H1 (cell line): ENCODE results near the gene POLR2H. TPM values are rescaled to one million over a fixed set of nuclear protein-coding genes. Genes with fewer than 3 reads are reported as not detected.

Source experiments
- CTCF ChIA-PET: fragments of 300-600 bp; sonication (Branson Sonifier 250); formaldehyde crosslinking; loops from one replicate; lab custom pipeline; 2021; ENCODE audit not compliant: partially characterized antibody; lab: Charles Lee
- POLR2A ChIA-PET: fragments of 300-600 bp; sonication (Branson Sonifier 250); formaldehyde crosslinking; loops from one replicate; lab custom pipeline; 2021; ENCODE audit warnings: inconsistent platforms; ENCODE audit not compliant: partially characterized antibody; lab: Charles Lee
- DNase-seq, 2 experiments: peaks; one replicate each; pipeline versions ENCODE4 v3.0.0 to v3.0.0-alpha.2; 2010 to 2022; ENCODE audit warnings: low spot score in 2 of 2, low read depth in 1 of 2, mixed read lengths in 1 of 2
- FAIRE-seq: peaks from 2 replicates; lab custom pipeline; 2011; peaks lifted over from hg19 to GRCh38; lab: Jason Lieb, UNC
- H2AFZ ChIP-seq: 2 replicates; pipeline ENCODE4 v1.8.1; 2012; ENCODE audit warnings: low read length, inconsistent platforms
- H2AK5ac ChIP-seq: 2 replicates; pipeline ENCODE4 v1.6.1; 2013; ENCODE audit warnings: low read depth, low read length
- H2BK120ac ChIP-seq: replicated peaks from 2 replicates; pipeline ENCODE3; 2013; ENCODE audit warnings: low read depth, low read length, inconsistent platforms
- H2BK12ac ChIP-seq: 2 replicates; pipeline ENCODE4 v1.6.1; 2013; ENCODE audit warnings: low read depth, low read length
- H2BK15ac ChIP-seq: 2 replicates; pipeline ENCODE4 v1.6.1; 2013; ENCODE audit warnings: low read length
- H2BK20ac ChIP-seq: 2 replicates; pipeline ENCODE4 v1.6.1; 2013; ENCODE audit warnings: low read length
- H2BK5ac ChIP-seq: 2 replicates; pipeline ENCODE4 v1.6.1; 2013; ENCODE audit warnings: low read depth, low read length
- H3K14ac ChIP-seq: 2 replicates; pipeline ENCODE4 v1.6.1; 2013; ENCODE audit warnings: inconsistent platforms; ENCODE audit not compliant: insufficient read length
- H3K18ac ChIP-seq: 2 replicates; pipeline ENCODE4 v1.6.1; 2013; ENCODE audit warnings: low read length; ENCODE audit errors: extremely low read depth
- H3K23ac ChIP-seq: 2 replicates; pipeline ENCODE4 v1.6.1; 2013; ENCODE audit warnings: inconsistent platforms; ENCODE audit not compliant: insufficient read length
- H3K23me2 ChIP-seq: 2 replicates; pipeline ENCODE4 v1.6.1; 2013; ENCODE audit warnings: low read depth, low read length
- H3K27ac ChIP-seq: 2 replicates; pipeline ENCODE4 v1.6.1; 2011; ENCODE audit warnings: low read depth, low read length, inconsistent platforms
- H3K27me3 ChIP-seq, 4 experiments: replicated peaks in 1 of 4; 1 replicate in 1 of 4; 2 replicates in 3 of 4; pipeline versions ENCODE4 v1.6.1 to v1.8.1; 2011 to 2013; ENCODE audit warnings: low read length in 3 of 4, mild to moderate bottlenecking in 3 of 4, inconsistent platforms in 2 of 4, mixed read lengths in 2 of 4, moderate library complexity in 1 of 4; ENCODE audit not compliant: control insufficient read depth in 3 of 4, insufficient read depth in 3 of 4; ENCODE audit errors: extremely low read depth in 1 of 4
- H3K36me3 ChIP-seq, 4 experiments: 2 replicates each; pipeline versions ENCODE4 v1.6.1 to v1.8.1; 2011 to 2013; ENCODE audit warnings: mild to moderate bottlenecking in 4 of 4, low read length in 3 of 4, moderate library complexity in 2 of 4, control low read depth in 1 of 4, inconsistent platforms in 1 of 4; ENCODE audit not compliant: insufficient read depth in 4 of 4, control insufficient read depth in 2 of 4
- H3K4ac ChIP-seq: replicated peaks from 2 replicates; pipeline ENCODE3; 2013; ENCODE audit warnings: low read length, low read depth, mixed read lengths, inconsistent platforms; ENCODE audit not compliant: insufficient read length
- H3K4me1 ChIP-seq, 4 experiments: replicated peaks in 1 of 4; 1 replicate in 1 of 4; 2 replicates in 3 of 4; pipeline versions ENCODE4 v1.6.1 to v1.8.1; 2011 to 2013; ENCODE audit warnings: low read length in 3 of 4, inconsistent platforms in 2 of 4, mixed read lengths in 1 of 4; ENCODE audit not compliant: insufficient read depth in 4 of 4, control insufficient read depth in 3 of 4
- H3K4me2 ChIP-seq, 2 experiments: 2 replicates each; pipeline versions ENCODE4 v1.6.1 to v1.8.1; 2011 to 2013; ENCODE audit warnings: low read depth in 2 of 2, low read length in 2 of 2, control low read depth in 1 of 2, inconsistent platforms in 1 of 2, mild to moderate bottlenecking in 1 of 2; ENCODE audit not compliant: insufficient read depth in 1 of 2
- H3K4me3 ChIP-seq, 4 experiments: fragments of 200-600, 300-600 bp in 1 of 4; sonication (generic), shearing (Covaris generic), sonication (Bioruptor Twin) in 1 of 4; 2 replicates each; pipeline versions ENCODE4 v1.5.1 to v1.8.1; 2011 to 2016; ENCODE audit warnings: low read length in 4 of 4, low read depth in 3 of 4, control low read depth in 2 of 4, inconsistent platforms in 2 of 4, mild to moderate bottlenecking in 2 of 4, mixed read lengths in 1 of 4, moderate library complexity in 1 of 4; ENCODE audit not compliant: insufficient read depth in 2 of 4; ENCODE audit errors: extremely low read depth in 1 of 4
- H3K56ac ChIP-seq: replicated peaks from 2 replicates; pipeline ENCODE3; 2013; ENCODE audit warnings: low read depth, mild to moderate bottlenecking, mixed read lengths, low read length, inconsistent platforms; ENCODE audit not compliant: insufficient read length
- H3K79me1 ChIP-seq: 2 replicates; pipeline ENCODE4 v1.6.1; 2013; ENCODE audit warnings: low read depth, low read length, control low read depth
- H3K79me2 ChIP-seq, 2 experiments: 2 replicates each; pipeline versions ENCODE4 v1.6.1 to v1.8.1; 2012 to 2013; ENCODE audit warnings: low read length in 2 of 2, mild to moderate bottlenecking in 2 of 2, inconsistent platforms in 1 of 2; ENCODE audit not compliant: insufficient read depth in 2 of 2, control insufficient read depth in 1 of 2
- H3K9ac ChIP-seq, 4 experiments: replicated peaks in 1 of 4; 1 replicate in 1 of 4; 2 replicates in 3 of 4; pipeline versions ENCODE4 v1.6.1 to v1.8.1; 2011 to 2013; ENCODE audit warnings: low read depth in 3 of 4, low read length in 3 of 4, control low read depth in 2 of 4, mild to moderate bottlenecking in 2 of 4, moderate library complexity in 2 of 4, inconsistent platforms in 1 of 4; ENCODE audit errors: extremely low read depth in 1 of 4
- H3K9me3 ChIP-seq, 2 experiments: 2 replicates each; pipeline versions ENCODE4 v1.6.1 to v1.8.1; 2012 to 2013; ENCODE audit warnings: mild to moderate bottlenecking in 2 of 2, moderate library complexity in 2 of 2, control low read depth in 1 of 2, inconsistent platforms in 1 of 2, low read depth in 1 of 2, low read length in 1 of 2, mixed read lengths in 1 of 2; ENCODE audit not compliant: insufficient read depth in 2 of 2
- H4K20me1 ChIP-seq, 2 experiments: replicated peaks in 1 of 2; 2 replicates each; pipeline versions ENCODE3 to v1.8.1; 2011 to 2013; ENCODE audit warnings: inconsistent platforms in 2 of 2, low read length in 2 of 2, mild to moderate bottlenecking in 1 of 2; ENCODE audit not compliant: insufficient read depth in 2 of 2, control insufficient read depth in 1 of 2
- H4K5ac ChIP-seq: 2 replicates; pipeline ENCODE4 v1.6.1; 2013; ENCODE audit warnings: low read length, low read depth, mixed read lengths, inconsistent platforms; ENCODE audit not compliant: insufficient read length
- H4K8ac ChIP-seq: 2 replicates; pipeline ENCODE4 v1.8.0; 2013; ENCODE audit warnings: mild to moderate bottlenecking, moderate library complexity, low read length, inconsistent platforms; ENCODE audit not compliant: insufficient read depth; ENCODE audit errors: extremely low read depth
- H4K91ac ChIP-seq: replicated peaks from 2 replicates; pipeline ENCODE3; 2013; ENCODE audit warnings: low read length, mixed read lengths, inconsistent platforms; ENCODE audit not compliant: insufficient read length
- SAP30 ChIP-seq: fragments of 300-600 bp; sonication (generic); IDR thresholded peaks from 2 replicates; pipeline ENCODE4 v1.7.1; 2012; ENCODE audit warnings: low read length, moderate library complexity, mild to moderate bottlenecking, inconsistent platforms; ENCODE audit not compliant: insufficient read depth, insufficient replicate concordance
- SIN3A ChIP-seq, 2 experiments: IDR thresholded peaks in 1 of 2; conservative IDR thresholded peaks in 1 of 2; 2 replicates each; pipeline ENCODE4 v1.6.1; 2011 to 2012; ENCODE audit warnings: low read length in 2 of 2, improper control_type of control experiment in 1 of 2, low read depth in 1 of 2, mild to moderate bottlenecking in 1 of 2
- WGBS, 2 experiments: shearing (Covaris generic) in 1 of 2; methylation state at CpG; one replicate each; pipeline versions ENCODE4 v1.1.6 to v1.1.7; 2013 to 2015; ENCODE audit warnings: low lambda C conversion rate in 2 of 2, mixed read lengths in 2 of 2, inconsistent platforms in 1 of 2, low coverage in 1 of 2, missing lambda C conversion rate in 1 of 2; ENCODE audit not compliant: insufficient replicate concordance in 2 of 2, insufficient coverage in 1 of 2, insufficient read length in 1 of 2; ENCODE audit errors: extremely low coverage in 1 of 2, missing lambda C conversion rate in 1 of 2; 5-methylcytosine and 5-hydroxymethylcytosine counted together
- polyA plus RNA-seq, 7 experiments: library from polyadenylated mRNA; depleted of rRNA in 3 of 7; stranded (reverse) in 5 of 7; unstranded in 2 of 7; fragments of >200 nt in 5 of 7; fragments of 200-250 nt in 2 of 7; gene quantifications; 1 replicate in 5 of 7; 2 replicates in 1 of 7; 4 replicates in 1 of 7; pipeline versions ENCODE4 v1.2.1 to v1.2.3, GENCODE V29; 2011 to 2013; ENCODE audit warnings: missing spikeins in 2 of 7, mixed read lengths in 2 of 7
- total RNA-seq: library from RNA; stranded (reverse); fragmentation: NEBNext Ultra II Directional; extraction: Animal tissue kit (Norgen Biotek cat#: 25700); gene quantifications from 2 replicates; pipeline ENCODE4 v1.2.1, GENCODE V29; 2021
- TF ChIP-seq, protein P1 (sequence below): IDR thresholded peaks from 2 replicates; pipeline ENCODE4 v1.6.1; 2012; ENCODE audit warnings: low read length, inconsistent platforms

Gene POLR2H
- total and polyA plus RNA-seq, 2 of the 8 experiments (the other 6 are each of a cell fraction or from before 2014, with no cell fraction given): 113 to 335 TPM

DNA sequence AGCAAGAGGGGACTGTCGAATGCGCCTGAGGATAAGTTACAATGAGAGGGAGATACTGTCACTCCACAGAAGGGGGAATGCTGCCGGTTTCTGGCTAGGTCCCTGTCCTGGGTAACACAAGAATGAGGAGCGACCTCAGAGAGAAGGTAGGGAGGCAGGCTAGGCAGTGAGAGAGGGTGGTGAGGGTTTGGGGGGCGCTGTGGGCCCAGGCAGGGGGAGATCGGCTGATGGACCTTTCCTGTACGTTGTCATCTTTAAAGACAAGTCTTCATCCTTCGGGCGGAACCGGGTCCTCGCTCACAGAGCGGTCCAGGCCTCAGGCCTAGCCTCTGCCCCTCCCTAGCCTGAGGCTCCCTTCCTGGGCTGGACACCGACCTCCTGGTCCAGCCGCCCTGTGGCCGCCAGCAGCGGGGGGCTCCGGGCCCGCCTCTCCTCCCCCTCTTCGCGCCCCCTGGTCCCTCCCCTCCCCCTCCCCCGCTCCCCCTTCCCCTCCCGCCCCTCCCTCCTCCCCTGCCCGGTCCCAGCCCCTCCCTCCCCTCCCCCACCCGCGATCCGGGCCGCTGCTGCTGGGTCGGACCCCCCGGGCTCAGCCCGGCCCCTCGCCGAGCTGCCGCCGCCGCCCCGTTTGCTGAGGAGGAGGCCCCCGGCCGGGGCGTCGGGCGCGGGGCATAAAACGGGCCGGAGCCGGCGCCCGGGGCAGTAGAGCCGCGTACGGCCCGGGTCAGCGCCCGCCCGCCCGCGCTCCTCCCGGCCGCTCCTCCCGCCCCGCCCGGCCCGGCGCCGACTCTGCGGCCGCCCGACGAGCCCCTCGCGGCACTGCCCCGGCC, 18.1 kb downstream of the POLR2H start, which contains the start of gene CHRD:
TSS of gene CHRD (plus strand) at position 697 of the 827 bp plus-strand sequence. CDS start 265 bp downstream, outside the sequence.
- ChIA-PET CTCF (interaction anchor here (0.9 to 8.3 kb wide), 4 partner anchors 6 to 161 kb away, joined by 3 to 78 read pairs (median 20); no protein-coding TSS in a partner anchor), POLR2A (interaction anchor here (1.0 to 1.2 kb wide), 2 partner anchors 16 to 244 kb away, joined by 3 read pairs; partner anchors contain the start of gene EIF2B5)
- H3K9ac ChIP-seq: no peak within 1 kb of the TSS
- no peak within 1 kb of the TSS for H3K56ac ChIP-seq
- 0 out of 2 replicates have a peak within 1 kb of the TSS, but pooled peaks have one; percentile 1 for H2BK20ac ChIP-seq
- peaks cover 0 to 33% (median 27%) of the 10 kb centered on the region in 4 experiments; a peak in 6 of 7 replicates for H3K4me1 ChIP-seq
- H3K27me3 ChIP-seq: peaks cover 31 to 53% (median 49%) of the 10 kb centered on the region in 4 experiments
- H3K9me3 ChIP-seq: no peaks in the 10 kb centered on the region
- H3K23ac ChIP-seq: no peak within 1 kb of the TSS
- H3K23me2 ChIP-seq: peaks cover 15% of the 10 kb centered on the region; the same call in 1 of the 2 replicates
- no peak within 1 kb of the TSS for H2BK120ac ChIP-seq
- no peak within 1 kb of the TSS for H3K4ac ChIP-seq
- H3K36me3 ChIP-seq: no peaks in the 10 kb centered on the region
- H3K79me2 ChIP-seq: no peaks in the 10 kb centered on the region
- no peaks in the 10 kb centered on the region for H3K79me1 ChIP-seq
- H4K20me1 ChIP-seq: peaks cover 2 to 9% of the 10 kb centered on the region in 2 experiments
- FAIRE-seq (no peak), DNase-seq (no peak)
- H4K5ac ChIP-seq: no peak within 1 kb of the TSS
- H3K4me3 ChIP-seq: peak within 1 kb of the TSS; percentile 52 to 71 (median 55)
- peak within 1 kb of the TSS; percentile 5; the same call in 1 of the 2 replicates for H2BK12ac ChIP-seq
- no peak within 1 kb of the TSS for H2AK5ac ChIP-seq
- H2BK15ac ChIP-seq: peak within 1 kb of the TSS; percentile 61; the same call in 1 of the 2 replicates
- H4K91ac ChIP-seq: peak within 1 kb of the TSS; percentile 27
- H2BK5ac ChIP-seq: peak within 1 kb of the TSS; percentile 71; the same call in 1 of the 2 replicates
- peak within 1 kb of the TSS; percentile 93 to 97 for H3K4me2 ChIP-seq
- 11% methylated on average over 11 of the region's 71 CpGs; no CpG with 5 or more reads in 1 of the 2 experiments for WGBS, 2 experiments
- peak; percentile 36 for TF ChIP-seq SAP30
- TF ChIP-seq, protein P1, sequence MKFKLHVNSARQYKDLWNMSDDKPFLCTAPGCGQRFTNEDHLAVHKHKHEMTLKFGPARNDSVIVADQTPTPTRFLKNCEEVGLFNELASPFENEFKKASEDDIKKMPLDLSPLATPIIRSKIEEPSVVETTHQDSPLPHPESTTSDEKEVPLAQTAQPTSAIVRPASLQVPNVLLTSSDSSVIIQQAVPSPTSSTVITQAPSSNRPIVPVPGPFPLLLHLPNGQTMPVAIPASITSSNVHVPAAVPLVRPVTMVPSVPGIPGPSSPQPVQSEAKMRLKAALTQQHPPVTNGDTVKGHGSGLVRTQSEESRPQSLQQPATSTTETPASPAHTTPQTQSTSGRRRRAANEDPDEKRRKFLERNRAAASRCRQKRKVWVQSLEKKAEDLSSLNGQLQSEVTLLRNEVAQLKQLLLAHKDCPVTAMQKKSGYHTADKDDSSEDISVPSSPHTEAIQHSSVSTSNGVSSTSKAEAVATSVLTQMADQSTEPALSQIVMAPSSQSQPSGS: no peak
- 0 out of 4 replicates have a peak, but pooled peaks of 1 of the 2 experiments have one; percentile 1 for TF ChIP-seq SIN3A (conservative IDR thresholded peaks at IDR 0.05 in 1 of 2, IDR thresholded peaks at IDR 0.05 in 1 of 2; ENCODE audit: low read depth in 1 of 2, low read length in 2 of 2)
- H2AFZ ChIP-seq: no peak within 1 kb of the TSS
- H4K8ac ChIP-seq: no peak within 1 kb of the TSS; the same call in 1 of the 2 replicates
- H3K27ac ChIP-seq: no peak within 1 kb of the TSS
- H3K14ac ChIP-seq: no peak within 1 kb of the TSS
- H3K18ac ChIP-seq: peak within 1 kb of the TSS; percentile 36
